ENCODE data around the gene RPS25. TPM values are rescaled to one million over a fixed set of nuclear protein-coding genes. Genes with fewer than 3 reads are reported as not detected.
"Not testable (repeated sequence)": the region's sequence is repeated elsewhere in the genome, so short reads cannot be mapped to it uniquely, and the experiment has no call there.

RPS25 gene
- total RNA-seq, 2 donors from 2014 or later = 710 to 758 TPM

- H3K27ac ChIP-seq = no peak overlapping the region
- no peak for DNase-seq
- H3K9ac ChIP-seq (ENCODE audit: low read depth in 2 of 2, low read length in 2 of 2) = no peak overlapping the region
- H3K4me1 ChIP-seq = peaks cover 7% of the 10 kb centered on the region
- H3K9me3 ChIP-seq = no peaks in the 10 kb centered on the region
- H3K36me3 ChIP-seq = no peaks in the 10 kb centered on the region
- H3K27me3 ChIP-seq = no peaks in the 10 kb centered on the region
- no peak for TF ChIP-seq CTCF (IDR thresholded peaks at IDR 0.05)
- intact Hi-C loops (cut with DNase I) = no loop called here
- H3K4me3 ChIP-seq = no peak overlapping the region
Measured at GRCh38 chr11:119025099-119025473, 6.9 kb upstream of the RPS25 start.

GRCh38 chr11:119024430-119025098 is 6.4 kb upstream of the RPS25 start:
- H3K4me1 ChIP-seq = peaks cover 11% of the 10 kb centered on the region
- no peaks in the 10 kb centered on the region for H3K27me3 ChIP-seq
- H3K9ac ChIP-seq (ENCODE audit: low read depth in 2 of 2, low read length in 2 of 2) = no peak overlapping the region
- intact Hi-C loops (cut with DNase I) = no loop called here
- H3K27ac ChIP-seq = no peak overlapping the region
- no peak for DNase-seq
- H3K36me3 ChIP-seq = no peaks in the 10 kb centered on the region
- TF ChIP-seq CTCF (IDR thresholded peaks at IDR 0.05) = no peak
- no peak overlapping the region for H3K4me3 ChIP-seq
- H3K9me3 ChIP-seq = no peaks in the 10 kb centered on the region

- intact Hi-C loops (cut with DNase I) = no loop called here
- Histone ChIP-seq H3K27ac (no peak overlapping the region), H3K9ac (ENCODE audit: low read depth in 2 of 2, low read length in 2 of 2) (no peak overlapping the region), H3K4me1 (peaks cover 11% of the 10 kb centered on the region), H3K27me3 (no peaks in the 10 kb centered on the region), H3K36me3 (no peaks in the 10 kb centered on the region), H3K9me3 (no peaks in the 10 kb centered on the region), H3K4me3 (no peak overlapping the region)
- no peak for TF ChIP-seq CTCF (IDR thresholded peaks at IDR 0.05)
- DNase-seq = no peak
Measured at GRCh38 chr11:119023741-119024140, 5.6 kb upstream of the RPS25 start.

GRCh38 chr11:119021631-119022030 is 3.5 kb upstream of the RPS25 start:
- no peaks in the 10 kb centered on the region for H3K9me3 ChIP-seq
- peaks cover 16% of the 10 kb centered on the region for H3K4me1 ChIP-seq
- peak overlapping the region; percentile 33 for H3K27ac ChIP-seq
- no peak for TF ChIP-seq CTCF (IDR thresholded peaks at IDR 0.05)
- intact Hi-C loops (cut with DNase I) = no loop called here
- H3K27me3 ChIP-seq = no peaks in the 10 kb centered on the region
- H3K9ac ChIP-seq (ENCODE audit: low read depth in 2 of 2, low read length in 2 of 2) = no peak overlapping the region
- H3K4me3 ChIP-seq = no peak overlapping the region
- no peaks in the 10 kb centered on the region for H3K36me3 ChIP-seq
- DNase-seq = peak; percentile 38

- no peak for TF ChIP-seq CTCF (IDR thresholded peaks at IDR 0.05)
- no peaks in the 10 kb centered on the region for H3K9me3 ChIP-seq
- peaks cover 18% of the 10 kb centered on the region for H3K4me1 ChIP-seq
- no peaks in the 10 kb centered on the region for H3K36me3 ChIP-seq
- peak overlapping the region; percentile 86 for H3K4me3 ChIP-seq
- peak; percentile 25 for DNase-seq
- H3K27ac ChIP-seq = no peak overlapping the region
- H3K27me3 ChIP-seq = no peaks in the 10 kb centered on the region
- H3K9ac ChIP-seq (ENCODE audit: low read depth in 2 of 2, low read length in 2 of 2) = peak overlapping the region in 1 of 2 donors; percentile 89
- intact Hi-C loops (cut with DNase I) = no loop called here
Measured at GRCh38 chr11:119019996-119020395, 1.9 kb upstream of the RPS25 start.

- intact Hi-C loops (cut with DNase I) = not testable (repeated sequence)
Measured at GRCh38 chr11:119017377-119017776, 766 bp downstream of the RPS25 start.

More at GRCh38 chr11:119017377-119017776, 766 bp downstream of the RPS25 start:
- Histone ChIP-seq H3K9ac (ENCODE audit: low read depth in 2 of 2, low read length in 2 of 2) (peak overlapping the region; percentile 89 to 99), H3K27ac (peak overlapping the region; percentile 92), H3K4me1 (peaks cover 15% of the 10 kb centered on the region), H3K4me3 (peak overlapping the region; percentile 86)
- not testable (repeated sequence) for H3K36me3 ChIP-seq, H3K9me3 ChIP-seq, DNase-seq, H3K27me3 ChIP-seq

All from colonic mucosa (tissue), 4 donors.